Endothelial cell of umbilical vein (primary cell): Measurements from ENCODE around the gene PLD4. TPM values are rescaled to one million over a fixed set of nuclear protein-coding genes. Genes with fewer than 3 reads are reported as not detected.

Source experiments
- Bru-seq: library from RNA; stranded (reverse); fragments of 400-500 nt; gene quantifications from one replicate; lab custom pipeline; 2021; lab: Mats Ljungman, UMichigan
- BruChase-seq, 2 experiments: library from RNA; stranded (reverse); fragments of 400-500 nt; gene quantifications; one replicate each; lab custom pipeline; 2021; lab: Mats Ljungman, UMichigan
- BruUV-seq: library from RNA; stranded (reverse); fragments of 400-500 nt; replicated peaks from 2 replicates; lab custom pipeline; 2021; lab: Mats Ljungman, UMichigan
- CTCF ChIA-PET: fragments of 300-600, 350-600 bp; sonication (Branson Sonifier 250); formaldehyde crosslinking; loops from one replicate; lab custom pipeline; 2021; ENCODE audit warnings: antibody characterized with exemption, inconsistent platforms; lab: Charles Lee
- POLR2A ChIA-PET: fragments of 300-600, 350-600 bp; sonication (Branson Sonifier 250); formaldehyde crosslinking; loops from one replicate; lab custom pipeline; 2021; ENCODE audit warnings: antibody characterized with exemption, inconsistent platforms; lab: Charles Lee
- DNase-seq: peaks from one replicate; pipeline ENCODE4 v3.0.0-alpha.2; 2011; ENCODE audit warnings: low read depth, low spot score
- FAIRE-seq: peaks from 2 replicates; lab custom pipeline; 2011; peaks lifted over from hg19 to GRCh38; lab: Jason Lieb, UNC
- H2AFZ ChIP-seq: 2 replicates; pipeline ENCODE4 v1.6.0; 2012; ENCODE audit warnings: low read depth, low read length, control low read depth, inconsistent platforms
- H3K27ac ChIP-seq: 2 replicates; pipeline ENCODE4 v1.5.1; 2011; ENCODE audit warnings: low read depth, mild to moderate bottlenecking, control low read depth, low read length, moderate library complexity; ENCODE audit not compliant: insufficient read depth
- H3K27me3 ChIP-seq, 2 experiments: 2 replicates each; pipeline versions ENCODE4 v1.6.0 to v1.6.1; 2011; ENCODE audit warnings: low read length in 2 of 2, mixed read lengths in 1 of 2; ENCODE audit not compliant: control insufficient read depth in 2 of 2, insufficient read depth in 2 of 2
- H3K36me3 ChIP-seq, 2 experiments: 2 replicates in 1 of 2; 3 replicates in 1 of 2; pipeline ENCODE4 v1.5.1; 2011; ENCODE audit warnings: low read length in 2 of 2, mild to moderate bottlenecking in 1 of 2, moderate library complexity in 1 of 2; ENCODE audit not compliant: control insufficient read depth in 2 of 2, insufficient read depth in 2 of 2; ENCODE audit errors: extremely low read depth in 1 of 2
- H3K4me1 ChIP-seq: 3 replicates; pipeline ENCODE4 v1.5.1; 2011; ENCODE audit warnings: mild to moderate bottlenecking, low read length; ENCODE audit not compliant: control insufficient read depth, insufficient read depth; ENCODE audit errors: extremely low read depth
- H3K4me2 ChIP-seq: 2 replicates; pipeline ENCODE4 v1.6.1; 2011; ENCODE audit warnings: low read length, control low read depth, mixed read lengths; ENCODE audit not compliant: insufficient read depth
- H3K4me3 ChIP-seq, 3 experiments: fragments of 200-600 bp in 1 of 3; sonication (generic), shearing (Covaris generic) in 1 of 3; replicated peaks in 1 of 3; 2 replicates each; pipeline ENCODE4 v1.5.1; 2011 to 2016; ENCODE audit warnings: control low read depth in 3 of 3, low read length in 3 of 3, mild to moderate bottlenecking in 2 of 3, inconsistent platforms in 1 of 3, low read depth in 1 of 3, moderate library complexity in 1 of 3; ENCODE audit not compliant: insufficient read depth in 1 of 3
- H3K79me2 ChIP-seq: 2 replicates; pipeline ENCODE4 v1.6.0; 2012; ENCODE audit warnings: low read length, inconsistent platforms; ENCODE audit not compliant: control insufficient read depth, insufficient read depth
- H3K9ac ChIP-seq: replicated peaks from 2 replicates; pipeline ENCODE3; 2011; ENCODE audit warnings: low read length, control low read depth; ENCODE audit not compliant: insufficient read depth; ENCODE audit errors: extremely low read depth
- H3K9me1 ChIP-seq: replicated peaks from 3 replicates; pipeline ENCODE4 v1.6.0; 2011; ENCODE audit warnings: mild to moderate bottlenecking, low read length; ENCODE audit not compliant: control insufficient read depth, insufficient read depth; ENCODE audit errors: extremely low read depth
- H3K9me3 ChIP-seq: replicated peaks from 2 replicates; pipeline ENCODE4 v1.5.1; 2012; ENCODE audit warnings: low read length, inconsistent platforms; ENCODE audit not compliant: control insufficient read depth, insufficient read depth
- H4K20me1 ChIP-seq: replicated peaks from 2 replicates; pipeline ENCODE3; 2011; ENCODE audit warnings: mild to moderate bottlenecking, low read length; ENCODE audit not compliant: control insufficient read depth, insufficient read depth; ENCODE audit errors: extremely low read depth
- EZH2 ChIP-seq: IDR thresholded peaks from 2 replicates; pipeline ENCODE4 v1.6.1; 2012; ENCODE audit warnings: borderline replicate concordance, low read depth, mild to moderate bottlenecking, moderate library complexity, low read length, inconsistent platforms; ENCODE audit not compliant: severe bottlenecking
- FOS ChIP-seq: IDR thresholded peaks from 2 replicates; pipeline ENCODE4 v1.6.1; 2011; ENCODE audit warnings: mild to moderate bottlenecking, low read length, moderate library complexity, borderline replicate concordance; ENCODE audit not compliant: insufficient read depth
- GATA2 ChIP-seq: IDR thresholded peaks from 2 replicates; pipeline ENCODE4 v1.7.0; 2011; ENCODE audit warnings: low read depth, mild to moderate bottlenecking, moderate library complexity, mixed read lengths, low read length; ENCODE audit not compliant: insufficient read length, insufficient read depth
- JUN ChIP-seq: IDR thresholded peaks from 2 replicates; pipeline ENCODE4 v1.6.1; 2011; ENCODE audit warnings: borderline replicate concordance, low read depth; ENCODE audit not compliant: insufficient read length, insufficient read depth
- MYC ChIP-seq: IDR thresholded peaks from one replicate; pipeline ENCODE4 v1.6.1; 2011; ENCODE audit warnings: mild to moderate bottlenecking, low read depth, low read length
- POLR2A ChIP-seq: IDR thresholded peaks from 2 replicates; pipeline ENCODE4 v1.6.1; 2012; ENCODE audit warnings: low read depth, mild to moderate bottlenecking, control low read depth, low read length
- POLR2AphosphoS5 ChIP-seq: IDR thresholded peaks from 2 replicates; pipeline ENCODE4 v1.6.1; 2012; ENCODE audit warnings: low read depth, mild to moderate bottlenecking, control low read depth, low read length, moderate library complexity; ENCODE audit not compliant: insufficient read depth
- dilution Hi-C: fragments of 300-500 bp; cut with MboI; formaldehyde crosslinking; loops from one replicate; pipeline ENCODE4 v1.15.0; 2019; ENCODE audit warnings: low sequenced_read_pairs; ENCODE audit not compliant: extremely low pct_ligation_motif_present
- intact Hi-C: fragments of 100-400 bp; cut with micrococcal nuclease; formaldehyde crosslinking; loops from one replicate; pipeline ENCODE4 v1.10.0; 2022
- long read RNA-seq: library from polyadenylated mRNA; stranded (forward); transcript quantifications from one replicate; pipeline ENCODE4 v2.0.0, GENCODE V29; 2021
- polyA minus RNA-seq, 3 experiments: library from RNA; depleted of rRNA, polyadenylated mRNA; stranded (reverse); fragments of >200 nt; gene quantifications; 1 replicate in 1 of 3; 2 replicates in 2 of 3; pipeline ENCODE4 v1.2.3, GENCODE V29; 2011
- polyA plus RNA-seq, 4 experiments: library from polyadenylated mRNA; depleted of rRNA in 3 of 4; stranded (reverse) in 3 of 4; unstranded in 1 of 4; fragments of >200 nt; gene quantifications; 2 replicates each; pipeline versions ENCODE4 v1.2.1 to v1.2.3, GENCODE V29; 2011 to 2012; ENCODE audit warnings: missing spikeins in 1 of 4
- total RNA-seq: library from RNA; stranded (reverse); gene quantifications from 2 replicates; pipeline ENCODE4 v1.2.3, GENCODE V29; 2021
- TF ChIP-seq, protein P1 (sequence below), 2 donors: IDR thresholded peaks; 1 replicate in 1 of 2; 2 replicates in 1 of 2; pipeline ENCODE4 v1.5.1; 2011; ENCODE audit warnings: low read length in 2 of 2, mild to moderate bottlenecking in 2 of 2, moderate library complexity in 2 of 2, control low read depth in 1 of 2, inconsistent platforms in 1 of 2, low read depth in 1 of 2; ENCODE audit not compliant: insufficient read depth in 1 of 2; ENCODE audit errors: extremely low read depth in 1 of 2
- TF ChIP-seq, protein P2 (sequence below): IDR thresholded peaks from 2 replicates; pipeline ENCODE4 v1.6.1; 2011; ENCODE audit not compliant: insufficient read depth, insufficient read length

The PLD4 gene, protein sequence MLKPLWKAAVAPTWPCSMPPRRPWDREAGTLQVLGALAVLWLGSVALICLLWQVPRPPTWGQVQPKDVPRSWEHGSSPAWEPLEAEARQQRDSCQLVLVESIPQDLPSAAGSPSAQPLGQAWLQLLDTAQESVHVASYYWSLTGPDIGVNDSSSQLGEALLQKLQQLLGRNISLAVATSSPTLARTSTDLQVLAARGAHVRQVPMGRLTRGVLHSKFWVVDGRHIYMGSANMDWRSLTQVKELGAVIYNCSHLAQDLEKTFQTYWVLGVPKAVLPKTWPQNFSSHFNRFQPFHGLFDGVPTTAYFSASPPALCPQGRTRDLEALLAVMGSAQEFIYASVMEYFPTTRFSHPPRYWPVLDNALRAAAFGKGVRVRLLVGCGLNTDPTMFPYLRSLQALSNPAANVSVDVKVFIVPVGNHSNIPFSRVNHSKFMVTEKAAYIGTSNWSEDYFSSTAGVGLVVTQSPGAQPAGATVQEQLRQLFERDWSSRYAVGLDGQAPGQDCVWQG
- 0.05 and 0.11 TPM in 2 replicates for total RNA-seq
- polyA plus RNA-seq, result 0.01 and 0.03 TPM in 2 replicates
- polyA plus RNA-seq (2011; cell fraction: cytosol; rRNA removed), result 0.01 TPM in 1 of 2 replicates, not detected in the other
- polyA plus RNA-seq (2011; cell fraction: nucleus; rRNA removed), result 0.11 and 0.18 TPM in 2 replicates
- polyA plus RNA-seq (2012), result not detected in 2 replicates
- 0.11 and 0.15 TPM in 2 replicates for polyA minus RNA-seq
- not detected for polyA minus RNA-seq (2011; cell fraction: cytosol; rRNA and poly(A)+ RNA removed)
- polyA minus RNA-seq (2011; cell fraction: nucleus; rRNA and poly(A)+ RNA removed), result 0.14 TPM in 1 of 2 replicates, not detected in the other
- Bru-seq, nascent RNA, result percentile 7 among the genes with signal in this experiment
- not detected for BruChase-seq, experiment 1, labeled RNA remaining after a 6-hour chase
- percentile 11 among the genes with signal in this experiment for BruChase-seq, experiment 2, labeled RNA remaining after a 2-hour chase
- long read RNA-seq, result 0 reads

DNA sequence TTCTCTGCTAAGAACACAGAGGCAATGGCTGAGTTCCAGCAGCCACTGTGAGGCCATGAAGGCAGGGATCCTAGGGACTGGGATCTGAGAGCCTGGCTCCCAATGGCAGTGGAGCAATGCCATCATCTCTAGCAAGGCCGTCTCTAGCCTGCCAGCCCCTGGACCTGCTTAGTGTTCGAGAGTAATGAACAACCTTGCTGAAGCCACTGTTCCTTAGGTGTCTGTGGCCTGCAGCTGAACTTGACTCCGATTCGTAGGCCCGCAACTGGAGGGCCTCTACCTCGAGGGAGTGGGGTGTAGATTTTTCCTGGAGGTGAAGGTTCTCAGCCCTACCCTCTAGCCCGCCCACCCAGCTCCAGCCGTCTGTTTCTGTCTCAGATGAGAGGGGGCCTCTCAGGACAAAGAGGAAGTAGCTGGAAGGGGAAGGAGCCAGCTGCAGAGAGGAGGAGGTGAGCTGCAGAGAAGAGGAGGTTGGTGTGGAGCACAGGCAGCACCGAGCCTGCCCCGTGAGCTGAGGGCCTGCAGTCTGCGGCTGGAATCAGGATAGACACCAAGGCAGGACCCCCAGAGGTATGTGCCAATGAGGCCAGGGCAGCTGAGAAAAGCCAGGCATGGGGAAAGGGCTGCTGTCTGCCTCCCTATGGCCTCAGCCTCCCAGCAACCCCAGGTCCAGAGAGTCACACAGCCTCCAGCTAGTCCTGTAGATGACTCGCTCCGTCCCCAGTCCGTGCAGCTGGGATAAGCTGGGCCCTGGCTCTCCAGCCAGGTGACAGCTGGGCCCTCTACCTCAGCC lies at the start of gene PLD4:
TSS of gene PLD4 (plus strand) at position 459 of the 793 bp plus-strand sequence. CDS start 2,262 bp downstream, outside the sequence.
- dilution Hi-C loops (no loop called here), intact Hi-C loops (no loop called here)
- Histone ChIP-seq H3K4me3 (no peak within 1 kb of the TSS), H3K4me1 (no peaks in the 10 kb centered on the region), H3K9me1 (no peaks in the 10 kb centered on the region), H2AFZ (no peak within 1 kb of the TSS), H3K36me3 (no peaks in the 10 kb centered on the region), H3K79me2 (no peaks in the 10 kb centered on the region), H4K20me1 (no peaks in the 10 kb centered on the region), H3K4me2 (no peak within 1 kb of the TSS), H3K9me3 (no peaks in the 10 kb centered on the region), H3K27ac (no peak within 1 kb of the TSS), H3K9ac (no peak within 1 kb of the TSS), H3K27me3 (no peaks in the 10 kb centered on the region)
- TF ChIP-seq JUN (no peak), GATA2 (no peak), FOS (no peak), POLR2AphosphoS5 (no peak), POLR2A (no peak), EZH2 (no peak), MYC (no peak)
- TF ChIP-seq, protein P1, sequence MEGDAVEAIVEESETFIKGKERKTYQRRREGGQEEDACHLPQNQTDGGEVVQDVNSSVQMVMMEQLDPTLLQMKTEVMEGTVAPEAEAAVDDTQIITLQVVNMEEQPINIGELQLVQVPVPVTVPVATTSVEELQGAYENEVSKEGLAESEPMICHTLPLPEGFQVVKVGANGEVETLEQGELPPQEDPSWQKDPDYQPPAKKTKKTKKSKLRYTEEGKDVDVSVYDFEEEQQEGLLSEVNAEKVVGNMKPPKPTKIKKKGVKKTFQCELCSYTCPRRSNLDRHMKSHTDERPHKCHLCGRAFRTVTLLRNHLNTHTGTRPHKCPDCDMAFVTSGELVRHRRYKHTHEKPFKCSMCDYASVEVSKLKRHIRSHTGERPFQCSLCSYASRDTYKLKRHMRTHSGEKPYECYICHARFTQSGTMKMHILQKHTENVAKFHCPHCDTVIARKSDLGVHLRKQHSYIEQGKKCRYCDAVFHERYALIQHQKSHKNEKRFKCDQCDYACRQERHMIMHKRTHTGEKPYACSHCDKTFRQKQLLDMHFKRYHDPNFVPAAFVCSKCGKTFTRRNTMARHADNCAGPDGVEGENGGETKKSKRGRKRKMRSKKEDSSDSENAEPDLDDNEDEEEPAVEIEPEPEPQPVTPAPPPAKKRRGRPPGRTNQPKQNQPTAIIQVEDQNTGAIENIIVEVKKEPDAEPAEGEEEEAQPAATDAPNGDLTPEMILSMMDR (IDR thresholded peaks at IDR 0.05; ENCODE audit: extremely low read depth in 1 of 2, insufficient read depth in 1 of 2, low read depth in 1 of 2, low read length in 2 of 2), result no peak
- TF ChIP-seq, protein P2, sequence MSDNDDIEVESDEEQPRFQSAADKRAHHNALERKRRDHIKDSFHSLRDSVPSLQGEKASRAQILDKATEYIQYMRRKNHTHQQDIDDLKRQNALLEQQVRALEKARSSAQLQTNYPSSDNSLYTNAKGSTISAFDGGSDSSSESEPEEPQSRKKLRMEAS, result no peak
- FAIRE-seq (no peak), DNase-seq (no peak)
- no TSS peak for BruUV-seq
- ChIA-PET POLR2A (no interaction called here), CTCF (interaction anchor here (1.3 to 1.5 kb wide), 2 partner anchors 9 to 29 kb away, joined by 3 to 5 read pairs; no protein-coding TSS in a partner anchor)
